ENCODE measurements around the gene PSG11. TPM values are rescaled to one million over a fixed set of nuclear protein-coding genes. Genes with fewer than 3 reads are reported as not detected.
A peak's percentile ranks its signal among the peaks of the same experiment; 100 is the strongest.
"Not testable (repeated sequence)": the region's sequence is repeated elsewhere in the genome, so short reads cannot be mapped to it uniquely, and the experiment has no call there.

Gene PSG11
- total and polyA plus RNA-seq, 2 of the 8 experiments (the other 6 are each of a cell fraction or from before 2014, with no cell fraction given): not detected

GRCh38 chr19:43027985-43028384, 1.7 kb upstream of the PSG11 start:
- H2AFZ ChIP-seq (ENCODE audit: low read length); H2BK5ac ChIP-seq (ENCODE audit: low read depth, low read length); H3K36me3 ChIP-seq (ENCODE audit: control insufficient read depth in 2 of 4, insufficient read depth in 4 of 4, low read length in 3 of 4); H3K27ac ChIP-seq (ENCODE audit: low read depth, low read length); H3K79me1 ChIP-seq (ENCODE audit: low read depth, low read length); H3K79me2 ChIP-seq (ENCODE audit: control insufficient read depth in 1 of 2, insufficient read depth in 2 of 2, low read length in 2 of 2); H3K56ac ChIP-seq (replicated peaks; ENCODE audit: insufficient read length, low read depth, low read length); POLR2A ChIA-PET (ENCODE audit: partially characterized antibody); H4K20me1 ChIP-seq (replicated peaks in 1 of 2; ENCODE audit: control insufficient read depth in 1 of 2, insufficient read depth in 2 of 2, low read length in 2 of 2); H3K9ac ChIP-seq (replicated peaks in 1 of 4; ENCODE audit: extremely low read depth in 1 of 4, low read depth in 3 of 4, low read length in 3 of 4); H2BK12ac ChIP-seq (ENCODE audit: low read depth, low read length); H2AK5ac ChIP-seq (ENCODE audit: low read depth, low read length); H4K8ac ChIP-seq (ENCODE audit: extremely low read depth, insufficient read depth, low read length); H3K4me3 ChIP-seq (ENCODE audit: extremely low read depth in 1 of 4, insufficient read depth in 2 of 4, low read depth in 3 of 4, low read length in 4 of 4); H4K91ac ChIP-seq (replicated peaks; ENCODE audit: insufficient read length, low read length); H2BK15ac ChIP-seq (ENCODE audit: low read length); H3K4me2 ChIP-seq (ENCODE audit: insufficient read depth in 1 of 2, low read depth in 2 of 2, low read length in 2 of 2); H3K23me2 ChIP-seq (ENCODE audit: low read depth, low read length); H2BK120ac ChIP-seq (replicated peaks; ENCODE audit: low read depth, low read length); H3K18ac ChIP-seq (ENCODE audit: extremely low read depth, low read length); H3K14ac ChIP-seq (ENCODE audit: insufficient read length); H3K4ac ChIP-seq (replicated peaks; ENCODE audit: insufficient read length, low read depth, low read length); CTCF ChIA-PET (ENCODE audit: partially characterized antibody); DNase-seq (ENCODE audit: low read depth in 1 of 2, low spot score in 2 of 2); FAIRE-seq; H4K5ac ChIP-seq (ENCODE audit: insufficient read length, low read depth, low read length); H3K27me3 ChIP-seq (replicated peaks in 1 of 4; ENCODE audit: control insufficient read depth in 3 of 4, extremely low read depth in 1 of 4, insufficient read depth in 3 of 4, low read length in 3 of 4); H2BK20ac ChIP-seq (ENCODE audit: low read length); H3K23ac ChIP-seq (ENCODE audit: insufficient read length); H3K4me1 ChIP-seq (replicated peaks in 1 of 4; ENCODE audit: control insufficient read depth in 3 of 4, insufficient read depth in 4 of 4, low read length in 3 of 4): not testable (repeated sequence)
- 68% methylated on average over 10 of the region's 10 CpGs; no CpG with 5 or more reads in 1 of the 2 experiments for WGBS, 2 experiments (ENCODE audit: extremely low coverage in 1 of 2, insufficient coverage in 1 of 2, insufficient read length in 1 of 2, insufficient replicate concordance in 2 of 2, low coverage in 1 of 2, low lambda C conversion rate in 2 of 2, missing lambda C conversion rate in 1 of 2)
- peaks cover 15 to 58% of the 10 kb centered on the region in 2 experiments for H3K9me3 ChIP-seq (ENCODE audit: insufficient read depth in 2 of 2, low read depth in 1 of 2, low read length in 1 of 2)
- peak in 2 of 3 experiments; percentile 5 to 24; a peak in 2 of 4 replicates for TF ChIP-seq CTCF (IDR thresholded peaks at IDR 0.05; ENCODE audit: control extremely low read depth in 1 of 3, insufficient read depth in 1 of 3, low read depth in 1 of 3, low read length in 3 of 3)
